Heart left ventricle (tissue), 13 donors: ENCODE measurements around the gene ADGRD1.

Experiments used
- POLR2A ChIP-seq, 2 donors: fragments of 450-650 bp; IDR thresholded peaks; one replicate each; pipeline ENCODE4 v1.6.1; 2017; ENCODE audit warnings: antibody characterized with exemption in 2 of 2, mild to moderate bottlenecking in 2 of 2, moderate library complexity in 2 of 2
- TF ChIP-seq, protein P1 (sequence below), 12 donors: fragments of 200-600 bp; sonication (generic) in 4 of 12; IDR thresholded peaks; one replicate each; pipeline versions ENCODE4 v1.5.0 to v1.8.0; 2018 to 2022; ENCODE audit warnings: antibody characterized with exemption in 12 of 12, mild to moderate bottlenecking in 5 of 12
- donor health status: ischemic (EF 13 %, LVEDD 7.1; RV severe dilation, severe dysfunction).
- donor health status: DM: no; HTN: yes; CAD: no.
- donor health status: DM: no; HTN: no; CAD: no.
- donor health status: ischemic (EF 25% LVEDD 6.9; RV normal size, moderate dysfunction).
- donor health status: ischemic (EF 25% LVEDD 5.7; RV mildly dilated, moderate dysfunction).
- donor health status: ischemic (EF 35%, LVEDD 5.7; RV mildly dilated, moderate dysfunction).
- donor health status: nonischemic (EF 11% LVEDD 7.7; RV severe dilation, severe dysfunction).
- donor health status: DM: yes; HTN: yes; CAD: no.
- donor health status: PGD.
- donor health status: ischemic (EF 29% LVEDD 5.4; RV normal size, mild dysfunction).
- donor health status: nonischemic (EF 23%, LVEDD 6.1; RV moderate dilation, normal function).

DNA sequence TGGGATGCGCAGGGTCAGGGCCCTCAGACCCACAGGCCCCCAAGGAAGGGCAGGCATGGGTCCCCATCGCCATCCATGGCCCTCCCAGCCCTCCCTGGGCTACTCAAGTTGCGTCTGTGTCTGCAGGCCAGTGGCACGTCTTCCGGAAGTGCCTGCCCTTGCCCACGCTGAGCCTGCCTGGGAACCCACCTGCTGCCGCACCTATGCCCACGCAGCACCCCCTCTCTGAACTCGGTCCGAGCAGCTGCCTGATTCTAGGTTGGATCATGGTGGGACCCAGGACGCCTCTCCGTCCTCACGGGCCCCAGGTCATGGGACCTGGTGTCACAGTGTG lies 182.8 kb downstream of the ADGRD1 start:
- TF ChIP-seq POLR2A (IDR thresholded peaks at IDR 0.05) = no peak
- TF ChIP-seq, protein P1, sequence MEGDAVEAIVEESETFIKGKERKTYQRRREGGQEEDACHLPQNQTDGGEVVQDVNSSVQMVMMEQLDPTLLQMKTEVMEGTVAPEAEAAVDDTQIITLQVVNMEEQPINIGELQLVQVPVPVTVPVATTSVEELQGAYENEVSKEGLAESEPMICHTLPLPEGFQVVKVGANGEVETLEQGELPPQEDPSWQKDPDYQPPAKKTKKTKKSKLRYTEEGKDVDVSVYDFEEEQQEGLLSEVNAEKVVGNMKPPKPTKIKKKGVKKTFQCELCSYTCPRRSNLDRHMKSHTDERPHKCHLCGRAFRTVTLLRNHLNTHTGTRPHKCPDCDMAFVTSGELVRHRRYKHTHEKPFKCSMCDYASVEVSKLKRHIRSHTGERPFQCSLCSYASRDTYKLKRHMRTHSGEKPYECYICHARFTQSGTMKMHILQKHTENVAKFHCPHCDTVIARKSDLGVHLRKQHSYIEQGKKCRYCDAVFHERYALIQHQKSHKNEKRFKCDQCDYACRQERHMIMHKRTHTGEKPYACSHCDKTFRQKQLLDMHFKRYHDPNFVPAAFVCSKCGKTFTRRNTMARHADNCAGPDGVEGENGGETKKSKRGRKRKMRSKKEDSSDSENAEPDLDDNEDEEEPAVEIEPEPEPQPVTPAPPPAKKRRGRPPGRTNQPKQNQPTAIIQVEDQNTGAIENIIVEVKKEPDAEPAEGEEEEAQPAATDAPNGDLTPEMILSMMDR (IDR thresholded peaks at IDR 0.05) = no peak
